HepG2 (cell line): ENCODE results near the gene KCNF1. TPM values are rescaled to one million over a fixed set of nuclear protein-coding genes. Genes with fewer than 3 reads are reported as not detected.

Source experiments
- ATAC-seq: fragments of 200-7000 bp; cut with Tn5 transposase; 3 replicates; pipeline ENCODE4 v1.9.1; 2020; ENCODE audit warnings: mild to moderate bottlenecking, moderate library complexity
- BruUV-seq: library from RNA; stranded (reverse); fragments of 400-500 nt; replicated peaks from 2 replicates; lab custom pipeline; 2021; lab: Mats Ljungman, UMichigan
- CTCF ChIA-PET: fragments of 300-600 bp; formaldehyde crosslinking; extraction: SDS; loops from one replicate; lab custom pipeline; 2021; ENCODE audit warnings: low total read pairs, inconsistent platforms, low intra/inter-chr PET ratio; lab: Yijun Ruan, JAX
- POLR2A ChIA-PET: fragments of 350-600 bp; sonication (Branson Sonifier 250); formaldehyde crosslinking; loops from one replicate; lab custom pipeline; 2020; ENCODE audit warnings: antibody characterized with exemption, inconsistent platforms; lab: Yijun Ruan, JAX
- DNase-seq: peaks from one replicate; pipeline ENCODE4 v3.0.0-alpha.2; 2015; ENCODE audit warnings: low spot score
- FAIRE-seq: peaks from 3 replicates; lab custom pipeline; 2011; peaks lifted over from hg19 to GRCh38; lab: Jason Lieb, UNC
- H2AFZ ChIP-seq: one replicate; pipeline ENCODE4 v1.6.1; 2011; ENCODE audit warnings: low read length, inconsistent platforms
- H3K27ac ChIP-seq: fragments of 300-600 bp; 3 replicates; pipeline ENCODE4 v1.8.0; 2011; ENCODE audit warnings: mixed run types, mild to moderate bottlenecking, mixed read lengths, low read length, inconsistent platforms; ENCODE audit not compliant: insufficient read depth; ENCODE audit errors: extremely low read length
- H3K27me3 ChIP-seq, 2 experiments: fragments of 200-600 bp in 1 of 2; 2 replicates in 1 of 2; 3 replicates in 1 of 2; pipeline versions ENCODE4 v1.6.0 to v1.8.0; 2011; ENCODE audit warnings: low read length in 2 of 2, mild to moderate bottlenecking in 2 of 2, moderate library complexity in 2 of 2, inconsistent platforms in 1 of 2; ENCODE audit not compliant: insufficient read depth in 2 of 2, control insufficient read depth in 1 of 2
- H3K36me3 ChIP-seq, 2 experiments: fragments of 200-600 bp in 1 of 2; replicated peaks in 1 of 2; 2 replicates in 1 of 2; 3 replicates in 1 of 2; pipeline versions ENCODE4 v1.5.1 to v1.8.0; 2011; ENCODE audit warnings: low read length in 2 of 2, inconsistent platforms in 1 of 2; ENCODE audit not compliant: insufficient read depth in 2 of 2, control insufficient read depth in 1 of 2
- H3K4me1 ChIP-seq: 2 replicates; pipeline ENCODE4 v1.5.1; 2012; ENCODE audit warnings: low read length, inconsistent platforms; ENCODE audit not compliant: insufficient read depth
- H3K4me2 ChIP-seq: 2 replicates; pipeline ENCODE4 v1.6.0; 2011; ENCODE audit warnings: low read depth, low read length, inconsistent platforms
- H3K4me3 ChIP-seq, 3 experiments: fragments of 200-600 bp in 1 of 3; sonication (generic), shearing (Covaris generic) in 1 of 3; replicated peaks in 1 of 3; 2 replicates each; pipeline ENCODE4 v1.5.1; 2011 to 2016; ENCODE audit warnings: low read length in 3 of 3, inconsistent platforms in 2 of 3, low read depth in 2 of 3, mild to moderate bottlenecking in 2 of 3, control low read depth in 1 of 3, mixed read lengths in 1 of 3; ENCODE audit not compliant: insufficient read depth in 1 of 3
- H3K79me2 ChIP-seq: one replicate; pipeline ENCODE4 v1.6.1; 2011; ENCODE audit warnings: low read length, inconsistent platforms; ENCODE audit not compliant: insufficient read depth
- H3K9ac ChIP-seq: 2 replicates; pipeline ENCODE4 v1.6.0; 2011; ENCODE audit warnings: mild to moderate bottlenecking, low read depth, low read length, inconsistent platforms; ENCODE audit not compliant: insufficient read depth
- H3K9me3 ChIP-seq: 2 replicates; pipeline ENCODE4 v1.5.1; 2012; ENCODE audit warnings: mild to moderate bottlenecking, low read length
- H4K20me1 ChIP-seq: 2 replicates; pipeline ENCODE4 v1.6.0; 2011; ENCODE audit warnings: inconsistent platforms, mild to moderate bottlenecking, low read length, moderate library complexity; ENCODE audit not compliant: insufficient read depth
- ADNP ChIP-seq: sonication (generic); formaldehyde crosslinking; IDR thresholded peaks from 2 replicates; pipeline ENCODE4 v1.4.0; 2020; ENCODE audit warnings: missing genetic modification reagents
- ATF3 ChIP-seq: sonication (generic); formaldehyde crosslinking; IDR thresholded peaks from 2 replicates; pipeline ENCODE4 v1.4.0; 2020; ENCODE audit warnings: missing genetic modification reagents
- NCOA2 ChIP-seq: sonication (generic); formaldehyde crosslinking; IDR thresholded peaks from 2 replicates; pipeline ENCODE4 v1.8.0; 2022; ENCODE audit warnings: inconsistent platforms
- NCOA5 ChIP-seq: sonication (generic); formaldehyde crosslinking; IDR thresholded peaks from 2 replicates; pipeline ENCODE4 v1.4.0; 2020; ENCODE audit warnings: missing genetic modification reagents
- SNAI1 ChIP-seq: sonication (generic); formaldehyde crosslinking; IDR thresholded peaks from 2 replicates; pipeline ENCODE4 v1.5.0; 2020; ENCODE audit warnings: mild to moderate bottlenecking, missing genetic modification reagents, borderline replicate concordance
- ZFP41 ChIP-seq: sonication (generic); formaldehyde crosslinking; IDR thresholded peaks from 2 replicates; pipeline ENCODE4 v1.4.0; 2020; ENCODE audit warnings: mild to moderate bottlenecking, missing genetic modification reagents, borderline replicate concordance
- ZNF616 ChIP-seq: sonication (generic); formaldehyde crosslinking; IDR thresholded peaks from 2 replicates; pipeline ENCODE4 v1.5.0; 2020; ENCODE audit warnings: low read depth, mild to moderate bottlenecking, missing genetic modification reagents
- ZNF770 ChIP-seq: sonication (generic); formaldehyde crosslinking; IDR thresholded peaks from 2 replicates; pipeline ENCODE4 v1.5.0; 2020; ENCODE audit warnings: mild to moderate bottlenecking, missing genetic modification reagents
- WGBS: methylation state at CpG from one replicate; pipeline ENCODE4 v1.1.6; 2017; ENCODE audit warnings: low lambda C conversion rate; 5-methylcytosine and 5-hydroxymethylcytosine counted together
- in situ Hi-C: cut with HindIII; loops from 2 replicates; pipeline ENCODE4 v1.10.0; 2017; ENCODE audit warnings: low pct_unique_long_range_greater_than_20kb; ENCODE audit not compliant: extremely low pct_ligation_motif_present
- intact Hi-C: fragments of 100-400 bp; cut with micrococcal nuclease; formaldehyde crosslinking; loops from one replicate; pipeline ENCODE4 v1.10.0; 2022; ENCODE audit not compliant: unreplicated experiment
- polyA plus RNA-seq, 8 experiments: library from polyadenylated mRNA; depleted of rRNA in 3 of 8; stranded (reverse) in 7 of 8; unstranded in 1 of 8; fragments of >200 nt; fragmentation: Illumina TruSeq in 4 of 8; extraction: Trizol in 4 of 8; gene quantifications; 2 replicates each; pipeline versions ENCODE4 v1.2.1 to v1.2.3, GENCODE V29; 2011 to 2016; ENCODE audit warnings: low read depth in 4 of 8, missing spikeins in 1 of 8, mixed read lengths in 1 of 8; ENCODE audit not compliant: insufficient read depth in 1 of 8
- total RNA-seq, 5 experiments: library from RNA; depleted of rRNA; stranded (reverse); fragments of >200 nt; fragmentation: Illumina TruSeq; extraction: Trizol; gene quantifications; 2 replicates each; pipeline ENCODE4 v1.2.3, GENCODE V29; 2016; ENCODE audit warnings: low read depth in 1 of 5
- TF ChIP-seq, protein P1 (sequence below), 2 experiments: sonication (generic) in 1 of 2; formaldehyde crosslinking in 1 of 2; IDR thresholded peaks; 2 replicates each; pipeline versions ENCODE4 v1.6.1 to v1.9.0; 2014 to 2022; ENCODE audit warnings: antibody characterized with exemption in 1 of 2, borderline replicate concordance in 1 of 2, inconsistent platforms in 1 of 2, low read depth in 1 of 2, missing genetic modification reagents in 1 of 2

The KCNF1 gene
- total and polyA plus RNA-seq, 2 of the 13 experiments (the other 11 are each of a cell fraction or from before 2014, with no cell fraction given), result 0.09 to 0.12 TPM

GRCh38 chr2:10963155-10963554 is 51.4 kb downstream of the KCNF1 start:
- no peaks in the 10 kb centered on the region for H3K79me2 ChIP-seq
- CTCF ChIA-PET, result no interaction called here
- no peak for FAIRE-seq
- no peaks in the 10 kb centered on the region for H3K4me1 ChIP-seq
- in situ Hi-C loops, result no loop called here
- no peak for ATAC-seq
- POLR2A ChIA-PET, result no interaction called here
- H2AFZ ChIP-seq, result no peak overlapping the region
- no TSS peak for BruUV-seq
- intact Hi-C loops, result no loop called here
- H4K20me1 ChIP-seq, result no peaks in the 10 kb centered on the region
- 8% methylated on average over 8 of the region's 8 CpGs for WGBS
- TF ChIP-seq ADNP (CRISPR knock-in tag) (no peak), ZNF770 (CRISPR knock-in tag) (no peak), NCOA2 (CRISPR knock-in tag) (no peak), ZFP41 (CRISPR knock-in tag) (no peak), NCOA5 (CRISPR knock-in tag) (no peak), ATF3 (CRISPR knock-in tag) (no peak), ZNF616 (CRISPR knock-in tag) (no peak), SNAI1 (CRISPR knock-in tag) (no peak)
- TF ChIP-seq, protein P1, sequence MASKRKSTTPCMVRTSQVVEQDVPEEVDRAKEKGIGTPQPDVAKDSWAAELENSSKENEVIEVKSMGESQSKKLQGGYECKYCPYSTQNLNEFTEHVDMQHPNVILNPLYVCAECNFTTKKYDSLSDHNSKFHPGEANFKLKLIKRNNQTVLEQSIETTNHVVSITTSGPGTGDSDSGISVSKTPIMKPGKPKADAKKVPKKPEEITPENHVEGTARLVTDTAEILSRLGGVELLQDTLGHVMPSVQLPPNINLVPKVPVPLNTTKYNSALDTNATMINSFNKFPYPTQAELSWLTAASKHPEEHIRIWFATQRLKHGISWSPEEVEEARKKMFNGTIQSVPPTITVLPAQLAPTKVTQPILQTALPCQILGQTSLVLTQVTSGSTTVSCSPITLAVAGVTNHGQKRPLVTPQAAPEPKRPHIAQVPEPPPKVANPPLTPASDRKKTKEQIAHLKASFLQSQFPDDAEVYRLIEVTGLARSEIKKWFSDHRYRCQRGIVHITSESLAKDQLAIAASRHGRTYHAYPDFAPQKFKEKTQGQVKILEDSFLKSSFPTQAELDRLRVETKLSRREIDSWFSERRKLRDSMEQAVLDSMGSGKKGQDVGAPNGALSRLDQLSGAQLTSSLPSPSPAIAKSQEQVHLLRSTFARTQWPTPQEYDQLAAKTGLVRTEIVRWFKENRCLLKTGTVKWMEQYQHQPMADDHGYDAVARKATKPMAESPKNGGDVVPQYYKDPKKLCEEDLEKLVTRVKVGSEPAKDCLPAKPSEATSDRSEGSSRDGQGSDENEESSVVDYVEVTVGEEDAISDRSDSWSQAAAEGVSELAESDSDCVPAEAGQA (IDR thresholded peaks at IDR 0.05; ENCODE audit: low read depth), result no peak
- TF ChIP-seq, protein P1 (CRISPR knock-in tag; IDR thresholded peaks at IDR 0.05; ENCODE audit: borderline replicate concordance), result no peak
- no peaks in the 10 kb centered on the region for H3K36me3 ChIP-seq
- DNase-seq, result no peak
- H3K9ac ChIP-seq, result no peak overlapping the region
- H3K27me3 ChIP-seq, result peaks cover 21 to 89% of the 10 kb centered on the region in 2 experiments
- H3K9me3 ChIP-seq, result no peaks in the 10 kb centered on the region
- no peak overlapping the region for H3K4me2 ChIP-seq
- H3K4me3 ChIP-seq, result no peak overlapping the region
- H3K27ac ChIP-seq, result no peak overlapping the region
